Inflammatory macrophage treated with lipopolysaccharide for 1 hour (primary cell): Measurements from ENCODE around the gene PECR.

Source experiments
- DNase-seq, 2 donors: peaks; one replicate each; pipeline ENCODE4 v3.0.0-alpha.2; 2020 to 2022

The PECR gene

GRCh38 chr2:216069028-216069427 lies 12.6 kb downstream of the PECR start:
- no peak for DNase-seq

GRCh38 chr2:216066230-216066629 lies 15.4 kb downstream of the PECR start:
- DNase-seq = no peak

GRCh38 chr2:216064665-216065064 lies 16.9 kb downstream of the PECR start:
- DNase-seq = peak; percentile 49 to 81

DNA sequence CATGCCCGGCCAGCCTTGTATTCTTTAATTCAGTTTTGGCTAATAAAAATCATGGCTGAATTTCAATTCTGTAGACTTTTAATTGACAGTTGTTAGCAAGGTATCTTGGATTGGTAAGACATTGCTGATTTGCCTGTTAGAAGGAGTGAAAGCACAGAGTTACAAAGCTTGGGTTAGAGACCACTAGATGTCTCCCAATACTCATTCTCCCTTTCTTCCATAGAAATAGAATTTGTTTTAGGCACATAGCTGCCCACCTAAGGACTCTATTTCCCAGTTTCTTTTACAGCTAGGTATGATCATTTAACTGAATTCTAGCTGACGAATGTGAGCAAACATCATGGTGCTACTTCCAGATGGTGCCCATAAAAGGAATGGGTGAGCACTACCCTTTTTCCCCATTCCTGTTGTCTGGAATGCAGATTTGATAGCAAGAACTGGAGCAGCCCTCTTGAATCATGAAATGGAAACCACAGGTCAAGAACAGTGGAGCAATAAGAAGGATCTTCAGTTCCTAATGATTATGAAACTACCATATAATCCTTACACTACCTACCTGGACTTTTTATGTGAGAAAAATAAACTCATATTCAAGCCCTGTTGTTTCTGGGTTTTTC lies 17.5 kb downstream of the PECR start:
- DNase-seq = peak in 1 of 2 donors; percentile 48

DNA sequence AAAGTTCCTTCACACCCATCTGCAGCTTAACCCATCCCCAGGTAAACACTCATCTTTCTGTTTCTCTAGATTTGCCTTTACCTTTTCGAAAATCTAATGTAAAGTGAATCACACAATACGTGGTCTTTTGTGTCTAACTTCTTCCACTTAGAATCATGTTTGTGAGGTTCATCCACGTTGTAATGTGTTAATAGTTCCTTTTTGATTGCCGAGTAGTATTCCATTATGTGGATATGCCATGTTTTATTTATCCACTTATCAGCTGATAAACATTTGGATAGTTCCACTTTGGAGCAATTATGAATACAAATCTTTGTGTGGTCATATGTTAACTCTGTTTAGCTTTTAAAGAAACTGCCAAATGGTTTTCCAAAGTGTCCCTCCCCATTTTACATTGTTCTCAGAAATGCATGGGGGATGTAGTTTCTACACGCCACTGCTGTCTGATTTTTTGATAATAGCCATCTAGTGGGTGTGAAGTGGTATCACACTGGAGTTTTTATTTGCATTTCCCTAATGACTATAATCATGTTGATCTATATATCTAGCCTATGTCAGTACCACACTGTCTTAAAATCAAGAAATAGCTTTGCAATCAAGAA lies 22.3 kb downstream of the PECR start:
- DNase-seq = peak in 1 of 2 donors; percentile 9

GRCh38 chr2:216057688-216058193 lies 23.9 kb downstream of the PECR start:
- DNase-seq = peak; percentile 61 to 65

GRCh38 chr2:216056739-216057138 lies 24.9 kb downstream of the PECR start:
- DNase-seq = peak in 1 of 2 donors; percentile 4

DNA sequence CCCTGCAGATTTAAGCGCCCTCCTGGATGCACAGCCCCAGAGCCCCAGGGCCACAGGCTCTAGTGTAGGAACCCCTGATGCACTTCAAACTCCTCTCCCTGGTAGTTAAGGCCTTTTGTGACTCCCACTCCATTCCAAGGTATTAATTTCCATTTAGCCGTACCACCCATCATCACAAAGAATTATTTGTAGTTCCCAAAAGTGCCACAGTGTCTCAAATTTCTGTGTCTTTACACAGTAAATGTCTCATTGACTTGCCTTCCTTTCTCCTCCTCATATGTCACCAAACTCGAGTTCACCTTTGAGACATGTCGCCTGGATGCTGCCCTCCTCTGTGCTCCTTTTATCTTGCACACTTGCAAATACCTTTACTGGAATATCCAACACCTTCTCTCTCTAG lies 25.9 kb downstream of the PECR start:
- DNase-seq = no peak

- no peak for DNase-seq
Observed at GRCh38 chr2:216052420-216052819, 29.2 kb downstream of the PECR start.

GRCh38 chr2:216051350-216051749 lies 30.3 kb downstream of the PECR start:
- no peak for DNase-seq

DNA sequence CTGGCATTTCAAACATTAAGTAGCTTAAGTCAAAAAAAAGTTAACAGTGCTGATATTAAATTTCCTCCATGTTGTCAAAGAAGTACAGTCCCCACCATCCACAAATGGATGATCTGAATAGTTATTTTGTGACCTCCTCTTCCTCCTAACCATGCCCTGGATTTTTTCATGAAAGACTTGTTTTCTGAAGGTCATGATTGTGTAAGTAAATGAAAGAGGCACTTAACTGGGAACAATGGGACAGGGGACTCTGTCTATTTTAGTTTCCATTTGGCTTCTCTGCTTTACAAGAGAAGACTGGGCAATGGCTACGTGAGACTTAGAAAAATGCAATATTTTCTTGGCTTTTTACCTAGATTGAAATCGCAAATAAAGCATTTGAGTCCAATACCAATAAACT lies 32.2 kb downstream of the PECR start:
- DNase-seq = no peak

GRCh38 chr2:216047397-216047796 lies 34.2 kb downstream of the PECR start:
- no peak for DNase-seq

DNA sequence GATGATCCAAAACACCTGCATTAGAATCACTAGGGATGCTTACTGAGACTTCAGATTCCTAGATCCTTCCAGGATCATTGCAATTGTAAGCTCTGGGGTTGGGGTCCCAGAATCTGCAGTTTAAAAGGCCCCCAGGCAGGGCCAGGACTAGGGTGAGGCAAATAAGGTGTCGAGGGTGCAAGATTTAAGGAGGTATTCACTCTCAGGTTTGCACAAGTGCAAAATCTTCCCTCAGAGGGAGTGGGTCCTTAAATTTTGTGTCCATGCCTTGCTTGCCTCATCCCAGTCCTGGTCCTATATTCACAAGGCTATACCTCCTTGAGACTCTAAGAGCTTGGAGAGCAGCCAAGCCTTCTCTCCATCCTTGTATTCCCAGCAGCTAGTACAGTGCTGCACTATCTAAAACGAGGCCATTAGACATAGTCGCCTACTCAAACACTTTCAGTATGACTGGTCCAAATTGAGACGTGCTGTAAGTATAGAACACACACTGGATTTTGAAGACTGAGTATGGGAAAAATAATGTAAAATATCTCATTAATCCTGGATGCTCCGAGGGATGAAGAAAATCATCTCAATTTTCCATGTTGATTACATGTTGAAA lies 36.6 kb downstream of the PECR start:
- no peak for DNase-seq

- DNase-seq = no peak
Observed at GRCh38 chr2:216043949-216044348, 37.7 kb downstream of the PECR start.

GRCh38 chr2:216041438-216041837 lies 40.2 kb downstream of the PECR start:
- no peak for DNase-seq

DNA sequence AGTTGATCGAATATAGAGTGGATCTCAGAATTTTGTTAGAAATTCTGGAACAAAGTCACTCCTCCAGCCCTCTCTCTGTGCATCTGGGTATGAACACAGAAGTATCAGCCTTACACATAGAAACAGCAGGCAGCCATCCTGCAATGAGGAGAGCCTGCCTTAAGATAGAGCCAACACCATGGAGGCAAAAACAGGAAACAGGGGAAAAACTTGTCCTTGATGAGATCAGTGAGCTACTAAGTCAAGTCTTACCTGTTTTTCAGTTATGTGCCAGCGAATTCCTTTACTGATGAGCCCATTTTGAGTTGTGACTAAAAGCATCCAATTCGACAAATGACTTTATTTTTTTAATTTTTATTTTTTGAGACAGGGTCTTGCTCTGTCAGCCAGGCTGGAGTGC lies 41.7 kb downstream of the PECR start:
- DNase-seq = no peak

DNA sequence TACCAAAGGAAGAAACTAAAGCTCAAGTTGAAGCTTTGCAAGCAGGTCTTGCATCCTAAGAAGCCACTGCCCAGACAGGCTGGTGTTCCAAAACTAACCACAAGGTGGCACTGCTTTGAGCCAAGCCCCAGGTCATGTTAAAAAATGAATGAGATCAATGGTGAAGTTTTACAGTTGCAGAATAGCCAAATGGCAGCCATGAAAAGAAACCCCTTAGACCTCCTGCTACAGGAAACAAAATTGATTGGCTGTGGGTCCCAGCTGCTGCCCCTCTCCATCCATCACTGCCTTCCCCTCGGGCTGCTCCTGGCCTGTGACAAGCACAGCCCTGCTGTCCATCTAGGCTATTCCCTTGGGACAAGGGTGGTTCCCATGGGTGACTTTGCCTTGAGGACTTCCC lies 47.5 kb downstream of the PECR start:
- DNase-seq = peak; percentile 44 to 93

DNA sequence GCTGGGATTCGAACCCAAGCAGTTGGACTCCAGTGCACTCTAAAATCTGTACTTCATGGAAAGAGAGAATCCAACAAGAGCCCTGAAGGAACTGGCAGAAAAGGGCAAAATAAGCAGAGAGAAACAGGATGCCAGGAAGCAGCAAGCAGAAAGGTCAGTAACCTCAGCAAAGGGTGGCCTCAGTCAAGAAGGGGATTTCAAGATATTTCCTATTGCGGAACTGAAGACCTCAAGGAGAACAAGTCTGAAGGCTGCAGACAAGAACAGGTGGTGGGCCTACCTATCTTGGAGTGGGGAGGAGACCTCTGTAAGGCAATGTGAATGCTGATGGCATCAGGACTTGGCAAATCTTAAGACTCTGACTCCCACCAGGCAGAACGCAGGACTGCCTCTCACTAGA lies 48.2 kb downstream of the PECR start:
- no peak for DNase-seq

DNA sequence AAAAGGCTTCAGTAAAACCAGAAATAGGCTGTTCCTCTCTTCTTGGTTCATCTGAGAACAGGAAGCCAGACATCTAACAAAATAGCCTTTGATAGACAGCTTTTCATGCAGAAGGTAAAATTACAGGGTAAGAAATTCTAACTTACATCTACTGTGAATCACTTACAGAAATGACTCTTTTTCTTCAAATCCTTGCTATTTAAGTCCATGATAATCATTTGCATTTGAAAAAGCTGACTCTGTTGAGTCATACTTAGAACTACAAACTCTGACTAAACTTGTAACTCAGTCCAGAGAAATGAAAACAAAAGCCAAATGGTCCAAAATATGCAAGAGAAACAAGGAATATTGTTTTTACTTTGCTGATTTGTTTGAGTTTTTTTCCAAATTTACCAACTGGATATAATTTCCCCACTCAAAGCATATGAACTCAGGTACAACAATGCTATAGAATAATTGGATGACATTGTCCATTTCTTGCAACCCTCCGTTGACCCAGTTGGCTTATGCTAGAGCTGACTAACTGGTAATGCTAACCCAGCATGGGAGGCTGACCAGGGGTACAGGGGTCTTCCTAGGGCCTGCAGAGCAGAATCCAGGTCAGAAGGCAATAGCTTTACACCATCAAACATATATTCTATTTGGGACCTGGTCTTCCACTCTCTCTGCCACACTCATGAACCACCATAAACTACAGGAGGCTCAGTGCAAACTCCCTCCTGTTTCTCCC lies 49.5 kb downstream of the PECR start:
- DNase-seq = no peak

DNA sequence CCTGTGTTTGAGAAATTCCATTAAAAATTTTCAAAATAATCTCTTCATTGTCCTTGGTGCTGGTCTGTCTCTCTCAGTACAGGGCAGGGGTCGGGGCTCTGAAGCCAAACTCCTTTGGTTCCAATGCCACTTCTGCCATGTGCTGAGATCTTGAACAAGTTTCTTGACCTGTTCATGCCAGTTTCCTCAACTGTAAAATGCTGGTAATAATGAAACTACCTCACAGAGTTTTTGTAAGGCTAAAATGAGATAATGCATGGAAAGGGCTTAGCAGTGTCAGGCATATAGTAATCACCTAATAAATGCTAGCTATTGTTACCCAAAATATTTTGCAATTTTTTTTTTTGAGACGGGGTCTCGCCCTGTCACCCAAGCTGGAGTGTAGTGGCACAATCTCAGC lies 51.4 kb downstream of the PECR start:
- no peak for DNase-seq

- DNase-seq = no peak
Observed at GRCh38 chr2:216029416-216030129, 52.0 kb downstream of the PECR start.

DNA sequence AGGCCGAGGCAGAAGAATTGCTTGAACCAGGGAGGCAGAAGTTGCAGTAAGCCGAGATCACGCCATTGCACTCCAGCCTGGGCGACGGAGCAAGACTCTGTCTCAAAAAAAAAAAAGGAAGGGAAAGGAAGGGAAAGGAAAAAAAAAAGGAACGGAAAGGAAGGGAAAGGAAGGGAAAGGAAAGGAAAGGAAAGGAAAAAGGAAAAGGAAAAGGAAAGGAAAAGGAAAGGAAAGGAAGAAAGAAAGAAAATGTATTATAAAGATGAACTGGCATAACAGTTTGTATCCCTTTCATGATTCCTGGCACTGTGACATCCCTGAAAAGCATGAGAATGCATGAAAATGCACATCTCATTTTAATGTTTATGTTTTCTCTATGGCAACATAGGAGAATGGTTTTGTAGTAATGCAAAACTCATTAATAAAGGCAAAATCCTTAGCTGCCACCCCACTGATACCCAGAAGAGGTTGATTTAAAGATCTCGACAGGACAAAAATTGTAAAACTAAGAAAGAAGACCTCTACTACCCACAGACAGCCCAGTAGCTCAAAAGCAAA lies 56.8 kb downstream of the PECR start:
- no peak for DNase-seq
